Mammary epithelial cell (primary cell): Measurements from ENCODE around the gene NDEL1.

Experiments used
- EZH2 ChIP-seq: IDR thresholded peaks from 2 replicates; pipeline ENCODE4 v1.6.1; 2012; ENCODE audit warnings: low read length, inconsistent platforms, borderline replicate concordance
- TF ChIP-seq, protein P1 (sequence below), 2 donors: IDR thresholded peaks in 1 of 2; conservative IDR thresholded peaks in 1 of 2; 2 replicates each; pipeline ENCODE4 v1.5.1; 2011 to 2012; ENCODE audit warnings: inconsistent platforms in 2 of 2, low read length in 2 of 2, mild to moderate bottlenecking in 2 of 2, control low read depth in 1 of 2, low read depth in 1 of 2; ENCODE audit not compliant: insufficient read depth in 1 of 2; ENCODE audit errors: extremely low read depth in 1 of 2

DNA sequence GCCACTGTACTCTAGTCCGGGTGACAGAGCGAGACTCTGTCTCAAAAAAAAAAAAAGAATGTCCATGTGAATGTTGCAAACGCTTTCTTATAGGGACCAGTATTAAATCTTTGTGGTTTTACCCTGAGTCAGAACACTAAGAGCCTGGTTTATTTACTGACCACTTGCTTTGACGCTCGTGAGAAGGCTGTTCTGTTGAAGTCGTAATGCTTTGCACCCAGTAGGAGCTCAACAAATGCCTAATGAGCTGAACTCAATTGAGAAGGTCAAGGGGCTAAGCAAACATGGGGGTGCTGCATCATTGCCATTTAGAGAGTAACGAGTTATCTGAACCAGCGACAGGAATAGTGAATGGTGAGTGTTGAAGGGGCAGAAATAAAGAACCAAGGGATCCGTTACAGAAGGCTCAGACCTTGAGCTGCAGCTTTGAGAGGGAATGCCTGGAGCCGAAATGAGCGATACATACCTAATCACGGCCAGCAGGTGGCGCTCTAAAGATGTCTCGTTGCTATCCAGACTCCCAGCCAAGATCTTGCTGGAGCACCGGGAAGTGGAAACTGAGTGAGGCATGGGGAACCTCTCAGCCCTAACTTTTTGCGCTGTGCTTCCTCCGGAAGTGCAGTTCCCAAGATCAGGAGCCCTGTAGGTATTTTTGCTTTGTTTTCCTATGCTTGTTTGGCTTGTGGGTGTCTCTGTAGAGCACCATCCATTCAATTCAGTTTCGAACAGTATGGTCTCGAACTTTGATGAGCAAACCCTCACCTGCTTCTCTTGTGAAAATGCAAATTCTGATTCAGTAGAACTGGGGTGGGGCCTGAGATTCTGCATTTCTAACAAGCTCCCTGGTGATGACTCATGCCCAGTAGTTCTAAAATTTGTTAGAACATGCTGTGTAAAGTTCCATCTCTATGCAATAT is 25.5 kb upstream of the NDEL1 start:
- TF ChIP-seq, protein P1, sequence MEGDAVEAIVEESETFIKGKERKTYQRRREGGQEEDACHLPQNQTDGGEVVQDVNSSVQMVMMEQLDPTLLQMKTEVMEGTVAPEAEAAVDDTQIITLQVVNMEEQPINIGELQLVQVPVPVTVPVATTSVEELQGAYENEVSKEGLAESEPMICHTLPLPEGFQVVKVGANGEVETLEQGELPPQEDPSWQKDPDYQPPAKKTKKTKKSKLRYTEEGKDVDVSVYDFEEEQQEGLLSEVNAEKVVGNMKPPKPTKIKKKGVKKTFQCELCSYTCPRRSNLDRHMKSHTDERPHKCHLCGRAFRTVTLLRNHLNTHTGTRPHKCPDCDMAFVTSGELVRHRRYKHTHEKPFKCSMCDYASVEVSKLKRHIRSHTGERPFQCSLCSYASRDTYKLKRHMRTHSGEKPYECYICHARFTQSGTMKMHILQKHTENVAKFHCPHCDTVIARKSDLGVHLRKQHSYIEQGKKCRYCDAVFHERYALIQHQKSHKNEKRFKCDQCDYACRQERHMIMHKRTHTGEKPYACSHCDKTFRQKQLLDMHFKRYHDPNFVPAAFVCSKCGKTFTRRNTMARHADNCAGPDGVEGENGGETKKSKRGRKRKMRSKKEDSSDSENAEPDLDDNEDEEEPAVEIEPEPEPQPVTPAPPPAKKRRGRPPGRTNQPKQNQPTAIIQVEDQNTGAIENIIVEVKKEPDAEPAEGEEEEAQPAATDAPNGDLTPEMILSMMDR (conservative IDR thresholded peaks at IDR 0.05 in 1 of 2, IDR thresholded peaks at IDR 0.05 in 1 of 2; ENCODE audit: extremely low read depth in 1 of 2, insufficient read depth in 1 of 2, low read depth in 1 of 2, low read length in 2 of 2) = peak; percentile 81 to 87
- TF ChIP-seq EZH2 = no peak
